Sigmoid colon (tissue), 7 donors: ENCODE data around the gene ZNF223. TPM values are rescaled to one million over a fixed set of nuclear protein-coding genes. Genes with fewer than 3 reads are reported as not detected.

ENCODE experiments used
- DNase-seq: peaks from one replicate; pipeline ENCODE4 v3.0.0-alpha.2; 2019
- H3K27ac ChIP-seq, 4 donors: fragments of 200-600 bp; sonication (generic); one replicate each; pipeline ENCODE4 v1.5.1; 2016 to 2019; ENCODE audit warnings: mild to moderate bottlenecking in 1 of 4
- H3K27me3 ChIP-seq, 3 donors: fragments of 200-600 bp; sonication (generic); one replicate each; pipeline ENCODE4 v1.5.1; 2019; ENCODE audit warnings: mild to moderate bottlenecking in 1 of 3
- H3K36me3 ChIP-seq, 4 donors: fragments of 200-600 bp; sonication (generic); one replicate each; pipeline ENCODE4 v1.5.1; 2016 to 2019
- H3K4me1 ChIP-seq, 4 donors: fragments of 200-600 bp; sonication (generic); one replicate each; pipeline ENCODE4 v1.5.1; 2017 to 2019
- H3K4me3 ChIP-seq, 4 donors: fragments of 200-600 bp; sonication (generic); one replicate each; pipeline ENCODE4 v1.5.1; 2017 to 2019; ENCODE audit warnings: mild to moderate bottlenecking in 2 of 4, moderate library complexity in 1 of 4
- H3K9me3 ChIP-seq, 4 donors: fragments of 200-600 bp in 3 of 4; sonication (generic) in 3 of 4; one replicate each; pipeline versions ENCODE4 v1.5.1 to v1.6.1; 2013 to 2019
- CTCF ChIP-seq, 4 experiments: fragments of 450-650 bp in 3 of 4; fragments of 200-600 bp in 1 of 4; IDR thresholded peaks; one replicate each; pipeline ENCODE4 v1.5.1; 2016 to 2019; ENCODE audit warnings: antibody characterized with exemption in 4 of 4, mild to moderate bottlenecking in 3 of 4, moderate library complexity in 2 of 4
- EP300 ChIP-seq, 4 donors: sonication (generic); formaldehyde crosslinking; IDR thresholded peaks; one replicate each; pipeline ENCODE4 v1.6.1; 2017; ENCODE audit warnings: antibody characterized with exemption in 4 of 4
- POLR2A ChIP-seq, 2 donors: fragments of 450-650 bp; IDR thresholded peaks; one replicate each; pipeline ENCODE4 v1.6.1; 2016; ENCODE audit warnings: antibody characterized with exemption in 2 of 2, mild to moderate bottlenecking in 2 of 2, moderate library complexity in 2 of 2
- POLR2AphosphoS5 ChIP-seq, 4 donors: sonication (generic); formaldehyde crosslinking; IDR thresholded peaks; one replicate each; pipeline ENCODE4 v1.6.1; 2017; ENCODE audit warnings: antibody characterized with exemption in 4 of 4
- WGBS, 2 donors: extraction: QIAGEN DNeasy Blood & Tissue Kit; methylation state at CpG; one replicate each; pipeline ENCODE4 v1.1.7; 2013; 5-methylcytosine and 5-hydroxymethylcytosine counted together
- intact Hi-C: fragments of 100-400 bp; cut with DNase I; formaldehyde crosslinking; loops from one replicate; pipeline ENCODE4 v1.15.1; 2023
- polyA plus RNA-seq, 3 donors: library from polyadenylated mRNA; stranded (reverse); fragments of 200-250 nt; gene quantifications; one replicate each; pipeline ENCODE4 v1.2.3, GENCODE V29; 2013
- total RNA-seq, 4 donors: library from RNA; depleted of rRNA; stranded (reverse); fragments of >200 nt; gene quantifications; one replicate each; pipeline ENCODE4 v1.1.0, GENCODE V29; 2016
- donor health status: healthy with polysubstance abuse.
- donor health status: Bipolar disorder and iron deficiency.
- donor health status: healthy.

Gene ZNF223
- total RNA-seq (1 to 10 TPM; 2.5 to 5.0 (median 4.2) TPM), polyA plus RNA-seq (1 to 10 TPM; 3.0 to 3.7 (median 3.1) TPM)

- 2% methylated on average over 38 of the region's 38 CpGs for WGBS, 2 donors
- Histone ChIP-seq H3K4me3 (peak within 1 kb of the TSS; percentile 58 to 81 (median 68)), H3K36me3 (peaks cover 0 to 17% (median 6%) of the 10 kb centered on the region in 4 donors), H3K9me3 (peaks cover 0 to 3% (median 0%) of the 10 kb centered on the region in 4 donors), H3K27ac (peak within 1 kb of the TSS; percentile 73 to 78 (median 77)), H3K27me3 (peaks cover 0 to 7% (median 0%) of the 10 kb centered on the region in 3 donors), H3K4me1 (peaks cover 0 to 17% (median 13%) of the 10 kb centered on the region in 4 donors)
- TF ChIP-seq POLR2A (IDR thresholded peaks at IDR 0.05) = no peak
- no peak for TF ChIP-seq CTCF (IDR thresholded peaks at IDR 0.05)
- peak in 3 of 4 donors; percentile 52 to 87 (median 59) for TF ChIP-seq POLR2AphosphoS5 (IDR thresholded peaks at IDR 0.05)
- TF ChIP-seq EP300 (IDR thresholded peaks at IDR 0.05) = peak in 1 of 4 donors; percentile 28
- intact Hi-C loops = loop anchor here (1.0 to 5.0 kb wide), 6 partner anchors 25 to 160 kb away; partner anchors contain the start of genes ZNF224, ZNF225, ZNF226 and ZNF227
- peak; percentile 97 for DNase-seq
Measured at GRCh38 chr19:44051650-44052402, at the start of gene ZNF223. ZNF223 (plus strand) TSS chr19:44052036; CDS start chr19:44055177, 3,141 bp downstream.

DNA sequence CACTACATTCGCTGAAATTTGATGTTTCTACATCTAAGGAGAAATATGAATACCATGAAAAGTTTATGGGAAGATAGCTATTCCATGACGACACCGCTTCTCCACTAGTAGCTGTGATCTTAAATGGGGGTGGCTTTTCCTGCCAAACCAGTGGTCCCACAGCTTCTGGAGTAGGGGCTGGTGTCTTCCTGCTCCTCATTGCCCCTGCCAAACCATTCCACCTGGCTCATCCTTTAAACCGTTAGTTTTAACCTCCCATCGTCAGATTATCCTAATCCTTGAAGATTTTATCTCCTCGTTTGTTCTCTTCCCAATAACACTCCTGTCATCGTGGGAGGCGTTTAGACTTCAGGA, 49.6 kb upstream of the ZNF223 start:
- no peaks in the 10 kb centered on the region for H3K27me3 ChIP-seq
- H3K4me3 ChIP-seq = peak overlapping the region; percentile 57 to 85 (median 69)
- no peak for DNase-seq
- 13 to 16% methylated on average over 8 of the region's 8 CpGs for WGBS, 2 donors
- H3K27ac ChIP-seq = peak overlapping the region; percentile 69 to 81 (median 80)
- TF ChIP-seq CTCF (IDR thresholded peaks at IDR 0.05) (no peak), EP300 (IDR thresholded peaks at IDR 0.05) (no peak), POLR2AphosphoS5 (IDR thresholded peaks at IDR 0.05) (no peak), POLR2A (IDR thresholded peaks at IDR 0.05) (no peak)
- peaks cover 0 to 19% (median 12%) of the 10 kb centered on the region in 4 donors for H3K4me1 ChIP-seq
- H3K9me3 ChIP-seq = peaks cover 0 to 12% (median 4%) of the 10 kb centered on the region in 4 donors
- H3K36me3 ChIP-seq = peaks cover 2 to 14% (median 4%) of the 10 kb centered on the region in 4 donors
- intact Hi-C loops = loop anchor here (1.0 to 5.0 kb wide), 6 partner anchors 17 to 110 kb away; partner anchors contain the start of genes ZNF155, ZNF221, ZNF223 and ZNF224

DNA sequence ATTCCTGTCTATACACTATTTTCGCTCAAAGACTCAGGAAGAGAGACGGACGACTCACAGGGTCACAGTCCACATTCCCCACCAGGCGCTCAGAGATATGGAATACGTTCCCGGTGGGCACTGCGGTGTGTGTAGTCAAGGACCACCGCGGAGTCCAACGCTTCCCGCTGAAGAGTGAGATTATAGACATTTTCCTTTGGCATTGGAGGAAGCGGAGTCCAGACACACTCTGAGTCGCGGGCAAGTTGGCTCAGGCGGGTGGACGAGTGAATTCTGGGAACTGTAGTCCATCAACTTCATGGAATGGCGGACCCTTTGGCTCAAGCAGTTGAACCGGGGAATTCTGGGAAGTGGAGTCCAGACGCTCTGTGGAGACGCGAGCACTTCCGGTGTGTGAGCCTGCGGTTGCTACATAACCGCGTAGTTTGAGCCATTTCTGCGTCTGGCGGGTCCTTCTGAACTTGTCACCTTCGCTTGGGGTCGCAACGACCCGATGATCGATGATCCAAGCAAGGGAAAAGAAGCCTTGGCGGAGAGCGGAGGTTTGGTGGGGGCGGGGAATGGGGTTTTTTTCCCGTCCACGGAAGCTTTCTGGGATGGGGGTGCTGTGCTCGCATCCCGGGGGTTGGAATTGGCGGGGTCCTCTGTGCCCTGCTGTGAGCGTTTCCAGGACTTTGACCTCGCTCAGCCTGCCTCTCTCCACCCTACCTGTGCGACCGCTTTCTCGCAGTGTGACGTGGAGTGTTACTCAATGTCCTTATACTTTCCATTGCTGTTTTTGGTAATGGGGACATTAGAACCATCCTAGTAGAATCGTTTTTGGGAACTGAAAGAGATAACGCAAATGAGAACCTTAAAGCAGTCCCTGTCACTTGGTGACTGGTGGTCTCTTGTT, 49.0 kb upstream of the ZNF223 start, which contains the start of gene ZNF230:
Gene ZNF230, plus strand, starts transcription at position 392 of the 895 bp plus-strand sequence. CDS start 4,122 bp downstream, outside the sequence.
- peak in 1 of 2 donors; percentile 26 for TF ChIP-seq POLR2A (IDR thresholded peaks at IDR 0.05)
- TF ChIP-seq POLR2AphosphoS5 (IDR thresholded peaks at IDR 0.05) = peak; percentile 35 to 84 (median 77)
- TF ChIP-seq EP300 (IDR thresholded peaks at IDR 0.05) = peak in 1 of 4 donors; percentile 10
- peak in 1 of 4 experiments; percentile 14 for TF ChIP-seq CTCF (IDR thresholded peaks at IDR 0.05)
- intact Hi-C loops = loop anchor here (1.0 to 5.0 kb wide), 6 partner anchors 18 to 109 kb away; partner anchors contain the start of genes ZNF155, ZNF221, ZNF223 and ZNF224
- WGBS, 2 donors = 0% methylated on average over 48 of the region's 48 CpGs
- Histone ChIP-seq H3K27ac (peak within 1 kb of the TSS; percentile 69 to 81 (median 80)), H3K4me1 (peaks cover 0 to 19% (median 12%) of the 10 kb centered on the region in 4 donors), H3K36me3 (peaks cover 9 to 15% (median 10%) of the 10 kb centered on the region in 4 donors), H3K9me3 (peaks cover 0 to 16% (median 6%) of the 10 kb centered on the region in 4 donors), H3K4me3 (peak within 1 kb of the TSS; percentile 57 to 85 (median 69)), H3K27me3 (no peaks in the 10 kb centered on the region)
- DNase-seq = peak; percentile 96

DNA sequence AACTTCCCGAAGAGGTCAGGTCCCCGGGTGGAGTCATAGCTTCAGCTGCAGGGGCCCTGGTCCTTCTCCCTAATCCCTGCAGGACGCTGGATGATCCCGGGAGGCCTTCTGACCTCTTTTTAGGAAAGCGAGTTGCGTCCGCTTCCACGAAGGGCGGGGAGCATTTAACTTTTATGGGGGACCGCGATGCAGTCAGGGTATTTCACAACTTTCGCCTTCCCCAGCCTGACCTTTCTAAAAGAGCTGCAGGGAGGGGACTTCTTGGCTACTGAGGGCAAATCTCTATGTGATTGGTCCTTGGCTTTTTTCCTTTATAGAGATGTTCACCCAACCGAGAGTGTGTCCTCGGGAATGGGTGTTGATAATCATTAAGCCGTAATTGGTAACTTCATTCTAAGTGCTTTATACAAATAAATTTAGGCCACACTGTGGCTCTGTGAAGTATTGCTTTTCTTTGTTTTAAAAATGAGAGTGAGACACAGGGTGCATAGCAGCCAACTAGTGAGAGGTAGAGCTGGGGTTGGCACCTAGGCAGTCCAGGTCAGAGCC, 48.3 kb upstream of the ZNF223 start:
- Histone ChIP-seq H3K4me3 (peak overlapping the region; percentile 57 to 85 (median 69)), H3K36me3 (peaks cover 12 to 23% (median 17%) of the 10 kb centered on the region in 4 donors), H3K9me3 (peaks cover under 1 to 20% (median 8%) of the 10 kb centered on the region in 4 donors), H3K27ac (peak overlapping the region; percentile 69 to 81 (median 80)), H3K4me1 (peaks cover 0 to 19% (median 12%) of the 10 kb centered on the region in 4 donors), H3K27me3 (no peaks in the 10 kb centered on the region)
- no peak for DNase-seq
- intact Hi-C loops = loop anchor here (2.0 to 5.0 kb wide), 4 partner anchors 19 to 109 kb away; partner anchors contain the start of genes ZNF155, ZNF221, ZNF225 and ZNF45
- TF ChIP-seq POLR2AphosphoS5 (IDR thresholded peaks at IDR 0.05) (no peak), EP300 (IDR thresholded peaks at IDR 0.05) (no peak), POLR2A (IDR thresholded peaks at IDR 0.05) (no peak), CTCF (IDR thresholded peaks at IDR 0.05) (no peak)
- WGBS, 2 donors = 2 to 3% methylated on average over 15 of the region's 15 CpGs
